ENCODE data around the gene RAX. TPM values are rescaled to one million over a fixed set of nuclear protein-coding genes. Genes with fewer than 3 reads are reported as not detected.

The RAX gene
- total and polyA plus RNA-seq, 10 donors = 0.03 TPM; not detected in 9

GRCh38 chr18:59303006-59303405, 29.8 kb upstream of the RAX start:
- no peaks in the 10 kb centered on the region for H3K9me3 ChIP-seq
- H3K27me3 ChIP-seq (replicated peaks in 1 of 7) = peaks cover 0 to 29% (median 8%) of the 10 kb centered on the region in 7 donors
- no peak overlapping the region for H3K27ac ChIP-seq
- no peaks in the 10 kb centered on the region for H3K36me3 ChIP-seq
- intact Hi-C loops (cut with DNase I; ENCODE audit: low total_unique reads) = loop anchor here (10.0 kb wide), 1 partner anchor 58 kb away; no protein-coding TSS in a partner anchor
- H3K4me3 ChIP-seq = no peak overlapping the region
- WGBS, 5 donors = 79 to 93% (median 88%) methylated on average over 2 of the region's 2 CpGs
- no peak for TF ChIP-seq POLR2AphosphoS5 (IDR thresholded peaks at IDR 0.05)
- no peak for TF ChIP-seq POLR2A (IDR thresholded peaks at IDR 0.05)
- no peak for TF ChIP-seq CTCF (IDR thresholded peaks at IDR 0.05 in 8 of 11, conservative IDR thresholded peaks at IDR 0.05 in 3 of 11)
- no peak for DNase-seq
- H3K4me1 ChIP-seq = peaks cover 0 to 2% (median 0%) of the 10 kb centered on the region in 6 donors

- H3K27me3 ChIP-seq (replicated peaks in 1 of 7) = peaks cover 0 to 25% (median 3%) of the 10 kb centered on the region in 7 donors
- no peak for DNase-seq
- H3K9me3 ChIP-seq = no peaks in the 10 kb centered on the region
- no peak overlapping the region for H3K27ac ChIP-seq
- H3K4me3 ChIP-seq = no peak overlapping the region
- 77 to 92% (median 86%) methylated on average over 4 of the region's 4 CpGs for WGBS, 5 donors
- no peaks in the 10 kb centered on the region for H3K4me1 ChIP-seq
- intact Hi-C loops (cut with DNase I; ENCODE audit: low total_unique reads) = loop anchor here (10.0 kb wide), 1 partner anchor 57 kb away; no protein-coding TSS in a partner anchor
- H3K36me3 ChIP-seq = no peaks in the 10 kb centered on the region
- TF ChIP-seq POLR2A (IDR thresholded peaks at IDR 0.05) (no peak), CTCF (IDR thresholded peaks at IDR 0.05 in 8 of 11, conservative IDR thresholded peaks at IDR 0.05 in 3 of 11) (no peak), POLR2AphosphoS5 (IDR thresholded peaks at IDR 0.05) (no peak)
These were observed 28.7 kb upstream of the RAX start for GRCh38 chr18:59301929-59302328.

GRCh38 chr18:59300676-59301285, 27.5 kb upstream of the RAX start:
- H3K27ac ChIP-seq = no peak overlapping the region
- 68 to 84% (median 73%) methylated on average over 3 of the region's 3 CpGs for WGBS, 5 donors
- no peaks in the 10 kb centered on the region for H3K4me1 ChIP-seq
- H3K4me3 ChIP-seq = no peak overlapping the region
- peaks cover 0 to 19% (median 0%) of the 10 kb centered on the region in 7 donors for H3K27me3 ChIP-seq (replicated peaks in 1 of 7)
- no peak for DNase-seq
- H3K9me3 ChIP-seq = no peaks in the 10 kb centered on the region
- no peaks in the 10 kb centered on the region for H3K36me3 ChIP-seq
- TF ChIP-seq POLR2A (IDR thresholded peaks at IDR 0.05) (no peak), CTCF (IDR thresholded peaks at IDR 0.05 in 8 of 11, conservative IDR thresholded peaks at IDR 0.05 in 3 of 11) (no peak), POLR2AphosphoS5 (IDR thresholded peaks at IDR 0.05) (no peak)
- intact Hi-C loops (cut with DNase I; ENCODE audit: low total_unique reads) = loop anchor here (10.0 kb wide), 1 partner anchor 56 kb away; no protein-coding TSS in a partner anchor

- Histone ChIP-seq H3K27ac (no peak overlapping the region), H3K9me3 (no peaks in the 10 kb centered on the region), H3K4me3 (no peak overlapping the region), H3K36me3 (no peaks in the 10 kb centered on the region), H3K4me1 (no peaks in the 10 kb centered on the region), H3K27me3 (replicated peaks in 1 of 7) (peaks cover 0 to 14% (median 0%) of the 10 kb centered on the region in 7 donors)
- WGBS, 5 donors = 76 to 89% (median 80%) methylated on average over 8 of the region's 8 CpGs
- intact Hi-C loops (cut with DNase I; ENCODE audit: low total_unique reads) = no loop called here
- DNase-seq = no peak
- TF ChIP-seq CTCF (IDR thresholded peaks at IDR 0.05 in 8 of 11, conservative IDR thresholded peaks at IDR 0.05 in 3 of 11) = no peak
These were observed 25.6 kb upstream of the RAX start for GRCh38 chr18:59298871-59299270.
